K562 (cell line): ENCODE data around the gene B3GAT3. TPM values are rescaled to one million over a fixed set of nuclear protein-coding genes. Genes with fewer than 3 reads are reported as not detected.

Experiments used
- ARHGAP35 ChIP-seq: fragments of 450-650 bp; IDR thresholded peaks from 2 replicates; pipeline ENCODE4 v1.6.1; 2018; ENCODE audit not compliant: partially characterized antibody
- ELF2 ChIP-seq: fragments of 250-450 bp; sonication (Bioruptor Pico); IDR thresholded peaks from 2 replicates; pipeline ENCODE4 v1.5.0; 2021; ENCODE audit warnings: mild to moderate bottlenecking
- FOXP4 ChIP-seq: sonication (generic); formaldehyde crosslinking; IDR thresholded peaks from 2 replicates; pipeline ENCODE4 v1.8.0; 2022; ENCODE audit warnings: mild to moderate bottlenecking, missing genetic modification reagents, borderline replicate concordance
- GATAD2A ChIP-seq: fragments of 450-650 bp; IDR thresholded peaks from 2 replicates; pipeline ENCODE4 v1.6.1; 2017
- KDM1A ChIP-seq, 2 experiments: fragments of 450-650 bp; IDR thresholded peaks; 2 replicates each; pipeline ENCODE4 v1.6.1; 2016; ENCODE audit warnings: mild to moderate bottlenecking in 2 of 2
- MBD2 ChIP-seq: sonication (generic); IDR thresholded peaks from 2 replicates; pipeline ENCODE4 v1.6.1; 2016; ENCODE audit warnings: low read depth, borderline replicate concordance
- MTF1 ChIP-seq: fragments of 250-450 bp; sonication (Bioruptor Pico); IDR thresholded peaks from 2 replicates; pipeline ENCODE4 v1.9.0; 2021; ENCODE audit warnings: moderate library complexity, mild to moderate bottlenecking, inconsistent platforms, borderline replicate concordance
- NR0B1 ChIP-seq: fragments of 450-650 bp; IDR thresholded peaks from one replicate; pipeline ENCODE4 v1.6.1; 2018; ENCODE audit warnings: mild to moderate bottlenecking, moderate library complexity; ENCODE audit not compliant: partially characterized antibody
- SAP30 ChIP-seq: fragments of 200-600 bp; sonication (generic); IDR thresholded peaks from 2 replicates; pipeline ENCODE4 v1.6.1; 2012; ENCODE audit warnings: borderline replicate concordance, low read depth, mild to moderate bottlenecking, moderate library complexity, low read length, control low read depth, inconsistent platforms; ENCODE audit not compliant: insufficient read depth, poor library complexity, severe bottlenecking
- SRSF9 ChIP-seq: fragments of 200-400 bp; formaldehyde crosslinking; IDR thresholded peaks from 2 replicates; pipeline ENCODE4 v1.6.1; 2017; ENCODE audit warnings: low read depth, low read length, borderline replicate concordance
- TRIM24 ChIP-seq, 2 experiments: fragments of 450-650 bp; IDR thresholded peaks; 2 replicates each; pipeline ENCODE4 v1.6.1; 2016
- ZNF551 ChIP-seq: fragments of 250-450 bp; sonication (Bioruptor Pico); IDR thresholded peaks from 2 replicates; pipeline ENCODE4 v1.5.0; 2021; ENCODE audit warnings: mild to moderate bottlenecking, moderate library complexity
- polyA plus RNA-seq, 8 experiments: library from polyadenylated mRNA; depleted of rRNA in 4 of 8; stranded (reverse) in 5 of 8; unstranded in 3 of 8; fragments of >200 nt; fragmentation: Nextera tagmentation in 2 of 8; fragmentation: Illumina TruSeq in 1 of 8; extraction: Ambion mirVana in 2 of 8; extraction: Trizol in 1 of 8; gene quantifications; 2 replicates each; pipeline versions ENCODE4 v1.2.1 to v1.2.3, GENCODE V29; 2011 to 2014; ENCODE audit warnings: inconsistent platforms in 1 of 8, missing spikeins in 1 of 8
- total RNA-seq, 7 experiments: library from RNA; depleted of rRNA in 6 of 7; stranded (reverse); fragments of >200 nt in 6 of 7; fragmentation: Illumina TruSeq in 2 of 7; extraction: Trizol in 2 of 7; gene quantifications; 2 replicates each; pipeline versions ENCODE4 v1.2.1 to v1.2.3, GENCODE V29; 2011 to 2021; ENCODE audit warnings: low replicate concordance in 1 of 7
- TF ChIP-seq, protein P1 (sequence below): fragments of 450-650 bp; IDR thresholded peaks from 2 replicates; pipeline ENCODE4 v1.6.1; 2016; ENCODE audit warnings: mild to moderate bottlenecking, moderate library complexity

Gene B3GAT3
- total and polyA plus RNA-seq, 9 of the 15 experiments (the other 6 are each of a cell fraction or from before 2014, with no cell fraction given) = 0.30 to 64.0 (median 21.4) TPM

DNA sequence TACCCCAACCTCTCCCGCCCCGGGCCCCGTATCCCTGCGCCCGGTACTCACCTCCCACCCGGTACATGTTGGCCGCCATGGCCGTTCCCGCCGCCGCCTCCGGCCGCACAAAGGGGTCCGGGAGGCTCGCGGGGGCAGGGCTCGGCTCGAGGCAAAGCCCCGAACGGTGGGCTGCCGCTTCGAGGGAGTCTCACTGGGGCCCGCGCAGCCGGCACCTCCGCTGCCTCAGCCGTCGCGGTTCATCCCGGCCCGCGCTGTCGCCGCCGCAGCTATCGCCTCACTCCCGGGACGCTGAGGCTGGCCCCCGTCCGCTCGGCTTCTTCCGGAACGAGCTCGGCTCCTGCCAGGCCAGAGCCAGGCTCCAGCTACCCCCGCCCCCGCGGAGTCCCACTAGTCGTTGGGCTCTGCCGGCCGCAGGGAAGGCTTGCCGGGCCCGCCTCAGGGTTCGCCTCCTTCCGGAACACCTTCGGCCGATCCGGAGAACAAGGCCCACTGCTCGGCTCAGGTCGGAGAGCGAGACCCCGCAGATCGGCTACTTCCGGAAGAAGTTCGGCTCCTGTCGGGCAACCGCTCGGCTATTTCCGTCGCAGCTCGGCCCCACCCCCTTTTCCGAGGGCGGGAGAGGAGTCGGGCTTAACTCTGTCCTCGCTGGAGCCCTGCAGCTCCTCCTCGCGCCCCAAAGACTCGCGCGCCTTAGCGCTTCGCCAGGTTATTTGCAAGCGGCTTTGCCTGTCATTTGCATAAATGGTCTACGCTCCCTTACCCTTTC is 20.2 kb downstream of the B3GAT3 start, which contains the start of gene MTA2 (continued):
- TF ChIP-seq, protein P1, sequence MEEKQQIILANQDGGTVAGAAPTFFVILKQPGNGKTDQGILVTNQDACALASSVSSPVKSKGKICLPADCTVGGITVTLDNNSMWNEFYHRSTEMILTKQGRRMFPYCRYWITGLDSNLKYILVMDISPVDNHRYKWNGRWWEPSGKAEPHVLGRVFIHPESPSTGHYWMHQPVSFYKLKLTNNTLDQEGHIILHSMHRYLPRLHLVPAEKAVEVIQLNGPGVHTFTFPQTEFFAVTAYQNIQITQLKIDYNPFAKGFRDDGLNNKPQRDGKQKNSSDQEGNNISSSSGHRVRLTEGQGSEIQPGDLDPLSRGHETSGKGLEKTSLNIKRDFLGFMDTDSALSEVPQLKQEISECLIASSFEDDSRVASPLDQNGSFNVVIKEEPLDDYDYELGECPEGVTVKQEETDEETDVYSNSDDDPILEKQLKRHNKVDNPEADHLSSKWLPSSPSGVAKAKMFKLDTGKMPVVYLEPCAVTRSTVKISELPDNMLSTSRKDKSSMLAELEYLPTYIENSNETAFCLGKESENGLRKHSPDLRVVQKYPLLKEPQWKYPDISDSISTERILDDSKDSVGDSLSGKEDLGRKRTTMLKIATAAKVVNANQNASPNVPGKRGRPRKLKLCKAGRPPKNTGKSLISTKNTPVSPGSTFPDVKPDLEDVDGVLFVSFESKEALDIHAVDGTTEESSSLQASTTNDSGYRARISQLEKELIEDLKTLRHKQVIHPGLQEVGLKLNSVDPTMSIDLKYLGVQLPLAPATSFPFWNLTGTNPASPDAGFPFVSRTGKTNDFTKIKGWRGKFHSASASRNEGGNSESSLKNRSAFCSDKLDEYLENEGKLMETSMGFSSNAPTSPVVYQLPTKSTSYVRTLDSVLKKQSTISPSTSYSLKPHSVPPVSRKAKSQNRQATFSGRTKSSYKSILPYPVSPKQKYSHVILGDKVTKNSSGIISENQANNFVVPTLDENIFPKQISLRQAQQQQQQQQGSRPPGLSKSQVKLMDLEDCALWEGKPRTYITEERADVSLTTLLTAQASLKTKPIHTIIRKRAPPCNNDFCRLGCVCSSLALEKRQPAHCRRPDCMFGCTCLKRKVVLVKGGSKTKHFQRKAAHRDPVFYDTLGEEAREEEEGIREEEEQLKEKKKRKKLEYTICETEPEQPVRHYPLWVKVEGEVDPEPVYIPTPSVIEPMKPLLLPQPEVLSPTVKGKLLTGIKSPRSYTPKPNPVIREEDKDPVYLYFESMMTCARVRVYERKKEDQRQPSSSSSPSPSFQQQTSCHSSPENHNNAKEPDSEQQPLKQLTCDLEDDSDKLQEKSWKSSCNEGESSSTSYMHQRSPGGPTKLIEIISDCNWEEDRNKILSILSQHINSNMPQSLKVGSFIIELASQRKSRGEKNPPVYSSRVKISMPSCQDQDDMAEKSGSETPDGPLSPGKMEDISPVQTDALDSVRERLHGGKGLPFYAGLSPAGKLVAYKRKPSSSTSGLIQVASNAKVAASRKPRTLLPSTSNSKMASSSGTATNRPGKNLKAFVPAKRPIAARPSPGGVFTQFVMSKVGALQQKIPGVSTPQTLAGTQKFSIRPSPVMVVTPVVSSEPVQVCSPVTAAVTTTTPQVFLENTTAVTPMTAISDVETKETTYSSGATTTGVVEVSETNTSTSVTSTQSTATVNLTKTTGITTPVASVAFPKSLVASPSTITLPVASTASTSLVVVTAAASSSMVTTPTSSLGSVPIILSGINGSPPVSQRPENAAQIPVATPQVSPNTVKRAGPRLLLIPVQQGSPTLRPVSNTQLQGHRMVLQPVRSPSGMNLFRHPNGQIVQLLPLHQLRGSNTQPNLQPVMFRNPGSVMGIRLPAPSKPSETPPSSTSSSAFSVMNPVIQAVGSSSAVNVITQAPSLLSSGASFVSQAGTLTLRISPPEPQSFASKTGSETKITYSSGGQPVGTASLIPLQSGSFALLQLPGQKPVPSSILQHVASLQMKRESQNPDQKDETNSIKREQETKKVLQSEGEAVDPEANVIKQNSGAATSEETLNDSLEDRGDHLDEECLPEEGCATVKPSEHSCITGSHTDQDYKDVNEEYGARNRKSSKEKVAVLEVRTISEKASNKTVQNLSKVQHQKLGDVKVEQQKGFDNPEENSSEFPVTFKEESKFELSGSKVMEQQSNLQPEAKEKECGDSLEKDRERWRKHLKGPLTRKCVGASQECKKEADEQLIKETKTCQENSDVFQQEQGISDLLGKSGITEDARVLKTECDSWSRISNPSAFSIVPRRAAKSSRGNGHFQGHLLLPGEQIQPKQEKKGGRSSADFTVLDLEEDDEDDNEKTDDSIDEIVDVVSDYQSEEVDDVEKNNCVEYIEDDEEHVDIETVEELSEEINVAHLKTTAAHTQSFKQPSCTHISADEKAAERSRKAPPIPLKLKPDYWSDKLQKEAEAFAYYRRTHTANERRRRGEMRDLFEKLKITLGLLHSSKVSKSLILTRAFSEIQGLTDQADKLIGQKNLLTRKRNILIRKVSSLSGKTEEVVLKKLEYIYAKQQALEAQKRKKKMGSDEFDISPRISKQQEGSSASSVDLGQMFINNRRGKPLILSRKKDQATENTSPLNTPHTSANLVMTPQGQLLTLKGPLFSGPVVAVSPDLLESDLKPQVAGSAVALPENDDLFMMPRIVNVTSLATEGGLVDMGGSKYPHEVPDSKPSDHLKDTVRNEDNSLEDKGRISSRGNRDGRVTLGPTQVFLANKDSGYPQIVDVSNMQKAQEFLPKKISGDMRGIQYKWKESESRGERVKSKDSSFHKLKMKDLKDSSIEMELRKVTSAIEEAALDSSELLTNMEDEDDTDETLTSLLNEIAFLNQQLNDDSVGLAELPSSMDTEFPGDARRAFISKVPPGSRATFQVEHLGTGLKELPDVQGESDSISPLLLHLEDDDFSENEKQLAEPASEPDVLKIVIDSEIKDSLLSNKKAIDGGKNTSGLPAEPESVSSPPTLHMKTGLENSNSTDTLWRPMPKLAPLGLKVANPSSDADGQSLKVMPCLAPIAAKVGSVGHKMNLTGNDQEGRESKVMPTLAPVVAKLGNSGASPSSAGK = no peak
- TF ChIP-seq GATAD2A = peak; percentile 87; the same call in 1 of the 2 replicates
- 0 out of 2 replicates have a peak, but pooled peaks have one; percentile 27 for TF ChIP-seq ELF2 (CRISPR knock-in tag)
- no peak for TF ChIP-seq FOXP4 (CRISPR knock-in tag)
- TF ChIP-seq SAP30 = no peak
- TF ChIP-seq KDM1A (IDR thresholded peaks at IDR 0.05) = no peak
- TF ChIP-seq MTF1 (CRISPR knock-in tag) = no peak
- TF ChIP-seq ARHGAP35 = no peak
- 0 out of 2 replicates have a peak, but pooled peaks have one; percentile 22 for TF ChIP-seq MBD2
- no peak for TF ChIP-seq ZNF551 (CRISPR knock-in tag)
- TF ChIP-seq NR0B1 = no peak
- TF ChIP-seq SRSF9 = no peak
- no peak; a peak in 1 of 4 replicates for TF ChIP-seq TRIM24 (IDR thresholded peaks at IDR 0.05)
